ENCODE results near the gene RNF130.
"Not testable (repeated sequence)": the region's sequence is repeated elsewhere in the genome, so short reads cannot be mapped to it uniquely, and the experiment has no call there.

Gene RNF130

DNA sequence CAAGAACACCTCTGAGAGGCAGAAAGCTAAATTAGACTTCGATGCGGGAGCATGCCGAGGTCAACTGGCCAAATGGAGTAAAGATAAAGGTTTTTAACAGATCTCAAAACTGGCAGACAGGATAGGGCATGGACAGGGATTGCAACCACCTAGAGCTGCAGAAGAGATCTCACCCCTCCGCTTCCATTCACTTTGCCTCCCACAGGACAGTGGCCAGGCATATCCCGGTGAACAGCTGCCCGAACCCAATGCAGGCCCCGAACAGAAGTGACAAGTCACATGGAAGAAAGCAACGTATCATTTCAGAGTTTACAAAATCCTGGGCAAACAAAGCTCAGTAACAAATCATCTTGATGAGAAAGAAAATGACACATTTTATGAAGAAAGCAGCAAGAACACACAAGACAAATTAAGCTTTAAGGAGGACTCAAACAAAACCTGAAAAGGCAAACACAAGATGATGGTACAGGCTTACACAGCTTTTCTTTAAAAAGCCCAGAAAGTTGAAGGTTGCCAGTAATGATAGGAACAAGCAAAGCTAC, 18.4 kb downstream of the RNF130 start:
- DNase-seq: no peak

DNA sequence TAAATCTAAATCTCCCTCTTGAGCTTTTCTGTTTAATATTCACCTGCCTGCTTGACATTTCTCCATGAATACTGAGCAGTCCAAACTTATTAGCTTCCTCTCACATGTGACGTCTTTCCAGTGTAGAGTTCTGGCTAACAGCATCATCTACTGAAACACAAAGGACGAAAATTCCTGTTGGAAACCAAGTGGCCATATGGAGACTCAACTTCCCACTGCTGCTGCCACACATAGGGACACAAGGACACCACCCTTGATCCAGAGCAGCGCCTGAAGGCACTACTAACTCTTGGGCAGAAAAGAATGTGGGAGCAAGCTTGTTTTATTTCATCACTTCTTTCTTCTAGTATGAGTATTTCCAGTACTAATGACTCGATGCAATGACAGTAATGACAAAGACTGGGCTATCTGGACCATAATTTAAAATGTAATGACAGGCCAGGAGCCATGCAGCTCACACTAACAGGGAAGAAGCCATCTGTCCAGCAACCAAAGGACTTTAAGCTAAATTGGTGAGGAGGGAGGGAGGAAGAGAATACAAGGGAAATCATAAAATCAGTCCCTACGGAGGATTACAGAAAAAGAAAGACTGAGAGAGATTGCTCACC, 19.2 kb downstream of the RNF130 start:
- DNase-seq: no peak

DNA sequence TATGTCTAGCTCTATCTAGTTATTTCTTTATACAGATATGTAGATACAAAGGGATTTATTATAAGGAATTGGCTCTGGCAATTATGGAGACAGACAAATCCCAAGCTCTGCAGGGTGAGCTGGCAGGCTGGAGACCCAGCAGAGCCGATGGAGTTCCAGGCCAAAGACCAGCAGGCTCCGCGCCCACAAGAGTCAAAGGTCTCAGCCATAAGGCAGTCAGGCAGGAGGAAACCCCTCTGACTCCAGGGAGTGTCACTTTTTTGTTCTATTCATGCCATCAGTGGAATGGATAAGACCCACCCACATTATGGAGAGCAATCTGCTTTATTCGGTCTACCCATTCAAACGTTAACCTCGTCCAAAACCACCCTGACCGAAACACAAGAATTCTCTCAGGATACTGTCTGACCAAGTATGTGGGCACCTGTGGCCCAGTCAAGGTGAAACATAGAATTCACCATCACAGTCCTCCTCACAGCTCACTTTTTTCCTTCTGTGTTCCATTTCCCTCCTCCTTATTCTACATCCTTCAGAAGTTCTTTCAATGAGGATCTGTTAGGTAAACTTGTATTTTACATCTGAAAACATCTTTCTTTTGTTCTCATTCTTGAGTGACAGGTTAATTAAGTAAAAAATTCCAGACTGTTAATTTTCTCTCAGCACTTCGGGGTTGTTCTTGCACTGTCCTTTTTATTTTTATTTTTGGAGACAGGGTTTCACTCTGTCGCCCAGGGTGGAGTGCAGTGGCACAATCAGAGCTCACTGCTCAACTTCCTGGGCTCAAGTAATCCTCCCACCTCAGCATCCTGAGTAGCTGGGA, 21.2 kb downstream of the RNF130 start:
- DNase-seq: no peak

DNA sequence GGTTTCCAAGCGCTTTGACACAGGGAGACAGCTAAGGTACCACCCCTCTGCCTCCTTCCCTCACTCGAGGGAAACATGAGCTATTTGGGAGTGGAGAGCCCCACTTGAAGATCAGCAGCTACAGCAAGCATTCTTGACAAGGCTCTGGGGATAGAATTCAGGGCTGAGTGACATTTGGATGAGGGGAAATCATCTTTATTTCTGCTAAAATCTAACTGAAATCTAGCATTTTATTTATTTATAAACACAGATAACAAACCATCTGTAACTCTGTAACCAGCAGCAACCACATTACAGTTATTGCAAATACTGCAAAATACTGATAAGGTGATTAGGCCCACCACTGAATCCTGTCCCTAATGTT, 22.4 kb downstream of the RNF130 start:
- no peak for DNase-seq

DNA sequence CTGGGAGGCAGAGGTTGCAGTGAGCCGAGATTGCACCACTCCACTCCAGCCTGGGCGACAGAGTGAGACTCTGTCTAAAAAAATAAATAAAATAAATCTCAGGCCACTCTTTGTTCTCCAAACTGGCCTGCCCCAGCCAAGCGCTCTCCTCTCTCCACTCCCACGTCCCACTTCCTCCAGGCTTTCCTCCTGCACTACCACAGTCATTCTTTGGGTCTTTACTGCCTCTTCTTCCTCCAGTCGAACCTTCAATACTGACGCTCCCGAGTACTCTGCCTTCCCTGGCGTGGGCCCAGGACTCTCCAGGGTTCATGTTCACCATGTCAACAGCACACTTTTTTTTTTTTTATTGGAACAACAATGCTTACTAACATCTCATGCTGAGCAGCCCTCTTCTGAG, 23.9 kb downstream of the RNF130 start:
- no peak for DNase-seq

DNA sequence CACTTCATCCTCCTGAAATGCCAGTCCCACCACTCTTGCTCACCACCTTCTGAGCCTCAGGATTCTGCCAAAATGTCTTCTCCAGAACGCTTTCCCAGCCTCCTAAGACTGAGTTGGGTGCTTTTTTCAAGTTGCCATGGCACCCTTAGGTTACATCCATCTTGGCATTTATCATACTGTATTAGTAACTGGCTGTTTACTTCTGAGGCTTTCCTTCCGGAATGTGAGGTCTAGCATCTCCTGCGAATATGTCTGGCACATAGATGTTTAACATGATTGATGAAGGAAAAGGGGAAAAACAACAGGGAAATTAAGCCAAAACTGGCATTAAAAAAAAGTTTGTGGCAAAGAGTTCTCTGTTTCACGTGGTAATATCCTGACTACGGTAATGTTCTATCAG, 24.9 kb downstream of the RNF130 start:
- DNase-seq: no peak

DNA sequence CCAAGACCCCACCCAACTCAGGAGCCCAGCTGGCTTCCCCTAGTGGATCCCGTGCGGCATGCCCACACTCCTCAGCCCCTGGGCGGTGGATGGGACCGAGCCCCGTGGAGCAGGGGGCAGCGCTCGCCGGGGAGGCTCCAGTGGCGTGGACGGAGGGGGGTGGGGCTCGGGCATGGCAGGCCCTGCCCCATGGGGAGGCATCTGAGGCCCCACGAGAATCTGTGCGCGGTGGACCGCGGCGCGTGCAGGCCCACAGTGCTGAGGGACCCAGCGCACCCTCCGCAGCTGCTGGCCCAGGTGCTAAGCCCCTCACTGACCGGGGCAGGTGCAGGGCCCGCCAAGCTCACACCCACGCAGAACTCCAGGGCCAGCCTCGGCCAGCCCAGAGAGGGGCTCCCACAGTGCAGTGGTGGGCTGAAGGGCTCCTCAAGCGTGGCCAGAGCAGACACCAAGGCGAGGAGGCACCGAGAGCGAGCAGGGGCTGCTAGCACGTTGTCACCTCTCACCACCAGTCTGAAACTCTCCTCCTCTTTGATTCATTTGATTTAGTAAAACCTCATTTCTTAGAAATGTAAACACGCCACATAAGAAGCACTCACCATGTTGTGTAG, 25.6 kb downstream of the RNF130 start:
- no peak for DNase-seq

DNA sequence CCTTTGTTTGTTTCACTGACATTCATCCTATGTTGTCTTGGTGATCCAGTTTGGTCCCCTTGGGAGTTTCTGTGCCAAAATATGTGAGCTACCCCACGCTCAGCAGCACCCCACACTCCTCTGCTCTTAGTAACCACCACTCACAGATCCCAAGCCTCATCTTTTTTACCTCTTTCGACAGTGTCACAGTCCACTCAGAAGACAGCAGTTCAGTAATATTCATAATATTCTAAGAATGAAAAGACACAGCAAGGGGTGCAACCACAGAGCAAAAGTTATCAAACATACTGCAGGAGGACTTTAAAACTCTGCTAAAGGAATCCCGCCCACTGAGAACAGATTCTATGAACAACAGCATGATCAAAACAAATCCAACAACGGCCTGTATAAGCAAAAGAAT, 28.2 kb downstream of the RNF130 start:
- no peak for DNase-seq

DNA sequence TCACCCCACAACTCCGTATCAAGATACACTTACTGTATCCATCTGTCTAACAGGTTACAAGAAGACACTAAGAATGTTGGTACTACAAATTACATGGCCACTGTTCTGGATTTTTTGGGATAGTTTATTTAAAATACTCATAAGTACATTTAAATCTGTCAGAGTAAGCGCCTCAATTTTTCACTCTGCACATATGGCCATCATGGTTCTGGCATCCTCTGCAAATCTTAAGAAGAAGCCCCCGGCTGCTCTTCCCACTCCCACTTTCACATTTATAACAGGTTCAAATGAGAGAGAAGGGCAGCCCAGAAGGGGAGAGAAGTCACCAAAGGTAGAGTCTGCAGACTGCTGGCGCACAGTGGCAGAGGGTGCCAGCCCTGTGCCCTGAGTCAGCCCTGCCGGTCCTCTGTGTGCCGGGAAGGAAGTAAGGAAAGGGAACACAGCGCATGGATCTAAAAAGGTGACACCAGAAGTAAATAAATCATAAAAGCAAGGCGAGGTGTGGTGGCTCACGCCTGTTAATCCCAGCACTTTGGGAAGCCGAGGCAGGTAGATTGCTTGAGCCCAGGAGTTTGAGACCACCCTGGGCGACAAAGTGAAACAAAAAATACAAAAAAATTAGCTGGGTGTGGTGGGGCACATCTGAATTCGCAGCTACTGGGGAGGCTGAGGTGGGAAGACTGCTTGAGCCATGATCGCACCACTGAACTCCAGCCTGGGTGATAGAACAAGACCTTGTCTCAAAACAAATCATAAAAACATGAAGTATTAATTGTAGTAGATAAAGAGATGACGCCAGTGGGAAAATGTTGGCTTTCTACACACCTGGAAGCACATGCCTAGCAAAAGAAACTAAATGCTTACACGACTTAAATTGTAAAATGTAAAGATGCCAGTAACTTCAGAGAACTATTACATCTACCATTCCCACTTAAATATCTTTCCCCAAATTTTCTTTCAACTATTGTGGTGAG, 30.0 kb downstream of the RNF130 start:
- DNase-seq: no peak

DNA sequence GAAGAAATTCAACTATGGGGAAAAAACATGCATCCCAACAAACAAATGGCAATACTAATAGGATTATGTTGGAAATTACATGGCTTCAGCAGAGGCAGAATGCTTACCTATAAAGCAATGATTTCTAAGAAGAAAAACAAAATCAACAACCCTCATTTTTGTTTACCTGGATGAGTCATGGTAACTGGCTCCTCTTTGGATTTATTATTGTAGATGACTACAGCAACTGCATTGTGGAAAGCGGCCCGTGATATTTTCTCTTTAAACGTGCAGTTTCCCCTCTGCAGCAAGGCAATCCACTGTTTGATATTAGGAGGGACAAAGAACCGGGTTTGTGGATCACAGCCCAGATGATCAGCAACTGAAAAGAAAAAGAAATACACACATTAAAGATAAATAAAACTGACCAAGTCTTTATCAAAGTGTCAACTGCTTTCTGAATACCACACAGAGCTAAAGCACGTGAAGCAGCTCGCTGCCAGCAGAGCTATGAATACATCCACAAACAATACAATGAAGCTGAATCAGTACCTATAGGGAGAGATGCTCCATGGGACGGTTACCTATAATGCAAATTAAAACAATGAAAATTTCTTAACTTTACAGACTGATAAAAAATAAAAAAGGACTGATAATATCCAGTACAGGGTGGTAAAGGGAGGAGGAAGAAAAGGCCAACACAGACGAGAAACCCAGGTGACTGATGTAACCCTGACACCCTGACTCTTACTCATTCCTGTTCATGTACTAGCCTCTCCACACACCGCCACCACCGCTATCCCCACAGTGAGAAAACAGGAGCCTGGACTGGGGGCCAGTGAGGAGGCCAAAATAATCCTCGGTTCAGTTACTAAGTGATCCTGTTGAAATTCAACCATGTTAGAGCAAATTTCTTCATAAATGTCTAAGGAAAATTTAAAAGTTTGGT, 31.0 kb downstream of the RNF130 start:
- DNase-seq: no peak

DNA sequence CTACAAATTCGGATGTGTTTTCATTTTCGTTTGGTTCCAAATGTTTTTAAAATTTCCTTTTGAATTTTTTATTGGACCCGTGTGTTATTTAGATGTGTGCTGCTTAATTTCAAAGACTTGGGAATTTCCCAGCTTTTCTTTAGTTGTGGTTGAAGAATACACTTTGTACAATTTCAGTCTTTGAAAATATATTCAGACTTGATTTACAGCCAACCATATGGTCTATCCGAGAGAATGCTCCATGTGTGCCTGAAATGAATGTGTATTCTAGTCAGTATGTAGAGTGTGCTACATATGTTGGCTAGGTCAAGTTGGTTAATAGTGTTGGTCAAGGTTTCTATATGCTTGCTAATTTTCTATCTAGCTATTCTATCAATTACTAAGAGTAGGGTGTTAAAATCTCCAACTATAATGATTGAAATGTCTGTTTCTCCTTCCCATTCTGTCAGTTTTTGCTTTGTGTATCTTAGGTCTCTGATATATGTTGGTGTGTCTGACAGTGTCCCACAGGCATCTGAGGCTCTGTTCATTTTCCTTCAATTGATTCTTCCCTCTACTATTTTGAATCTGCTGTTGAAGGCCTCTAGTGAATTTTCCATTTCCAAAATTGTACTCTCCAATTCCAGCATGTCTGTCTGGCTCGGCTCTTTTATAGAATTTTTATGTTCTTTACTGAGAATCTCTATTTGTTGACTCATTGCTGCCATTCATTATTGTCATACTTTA, 36.2 kb downstream of the RNF130 start:
- no peak for DNase-seq

DNA sequence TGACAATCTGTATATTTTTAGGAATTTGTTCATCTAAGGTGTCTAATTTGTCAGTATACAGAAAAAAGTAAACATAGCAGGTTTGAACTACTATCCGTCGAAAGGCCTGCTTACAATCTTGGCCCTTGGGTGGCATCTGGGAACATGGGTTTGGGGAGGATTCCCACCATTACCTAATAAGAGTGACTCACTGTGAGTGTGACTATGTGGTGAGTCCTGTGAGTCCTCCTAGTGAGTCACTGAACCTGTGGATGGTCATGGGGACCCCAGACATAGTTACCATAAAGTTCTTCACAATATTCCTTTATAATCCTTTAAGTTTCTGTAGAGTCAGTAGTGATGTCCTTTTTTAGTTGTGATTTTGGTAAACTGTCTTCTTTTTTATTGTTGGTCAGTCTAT, 37.0 kb downstream of the RNF130 start:
- DNase-seq: no peak

DNA sequence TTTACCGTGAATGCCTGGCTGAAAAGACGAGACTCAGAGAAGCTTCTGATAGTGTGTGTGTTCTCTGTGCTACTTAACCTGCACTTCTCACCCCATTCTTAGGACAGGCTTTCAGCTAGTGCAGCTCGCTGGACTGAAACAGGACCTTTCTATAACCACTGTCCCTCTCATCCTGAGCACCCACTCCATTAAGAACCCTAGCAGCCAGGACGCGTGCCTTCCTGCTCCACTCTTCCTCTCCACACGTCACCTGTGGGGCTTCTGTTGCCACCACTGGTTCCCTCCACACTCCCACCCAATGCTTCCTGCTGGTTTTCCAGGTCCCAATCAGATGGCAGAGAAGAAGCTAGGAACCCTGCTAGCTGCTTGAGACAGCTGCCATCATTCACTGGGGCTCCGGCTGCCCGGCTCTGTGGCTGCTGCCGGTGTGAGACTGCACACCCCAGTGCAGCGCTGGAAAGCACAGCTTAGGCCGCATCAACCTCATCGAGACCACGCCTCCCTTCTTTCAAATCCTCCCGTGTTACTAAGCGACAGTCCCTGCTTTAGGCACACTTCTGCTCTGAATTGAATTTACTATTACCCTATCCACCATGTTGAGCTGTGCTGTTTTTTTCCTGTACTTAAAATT, 44.0 kb downstream of the RNF130 start:
- DNase-seq: no peak

DNA sequence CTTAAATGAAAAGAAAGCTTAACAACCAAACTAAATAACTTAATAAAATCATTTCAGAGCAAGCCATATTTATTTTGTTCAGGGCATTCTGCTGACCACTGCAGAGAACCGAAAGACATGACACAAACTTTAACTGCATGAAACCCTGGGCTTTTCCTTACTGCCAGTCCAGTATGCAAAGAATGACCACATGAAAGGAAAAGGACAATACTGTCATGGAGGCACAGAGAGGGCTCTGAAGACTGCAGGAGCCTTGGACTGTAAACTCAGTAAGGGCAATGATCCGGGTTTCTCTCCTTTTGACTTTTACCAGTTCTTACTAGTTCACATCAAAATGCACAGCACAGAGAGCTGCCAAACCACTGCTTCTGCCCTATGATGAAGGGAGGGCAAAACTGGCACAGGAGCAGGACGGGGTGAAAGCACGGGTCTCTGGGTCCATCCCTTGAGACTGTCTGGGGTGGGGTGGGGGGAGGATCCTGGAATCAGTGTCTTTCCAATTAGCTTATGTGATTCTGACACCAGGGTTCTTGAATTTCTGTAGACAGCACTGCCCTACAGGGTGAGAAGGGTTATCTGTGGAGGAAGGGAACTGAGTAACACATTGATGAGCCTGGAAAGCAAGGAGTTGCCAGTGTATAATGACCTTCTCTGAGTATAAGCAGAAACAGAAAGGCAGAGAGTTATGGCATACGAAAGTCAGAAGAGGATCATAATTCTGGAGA, 44.7 kb downstream of the RNF130 start:
- no peak for DNase-seq

DNA sequence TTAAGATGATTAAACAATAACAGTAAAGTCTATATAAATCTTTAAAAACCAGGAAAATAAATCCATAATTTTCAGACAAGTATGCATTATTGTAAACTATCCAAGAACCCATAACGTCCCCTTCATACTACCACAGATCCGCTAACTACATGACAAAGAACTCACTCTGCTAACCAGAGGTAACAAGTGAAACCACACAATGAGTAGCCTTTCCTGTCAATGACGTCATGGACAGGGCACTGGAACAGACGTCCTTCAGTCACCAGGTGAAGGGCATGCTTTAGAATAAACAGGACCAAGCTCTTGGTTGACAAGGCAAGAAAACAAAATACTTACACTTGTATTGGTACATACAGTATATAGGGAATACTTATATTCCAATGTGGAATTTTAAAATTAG, 45.2 kb downstream of the RNF130 start:
- peak; percentile 27 for DNase-seq

DNA sequence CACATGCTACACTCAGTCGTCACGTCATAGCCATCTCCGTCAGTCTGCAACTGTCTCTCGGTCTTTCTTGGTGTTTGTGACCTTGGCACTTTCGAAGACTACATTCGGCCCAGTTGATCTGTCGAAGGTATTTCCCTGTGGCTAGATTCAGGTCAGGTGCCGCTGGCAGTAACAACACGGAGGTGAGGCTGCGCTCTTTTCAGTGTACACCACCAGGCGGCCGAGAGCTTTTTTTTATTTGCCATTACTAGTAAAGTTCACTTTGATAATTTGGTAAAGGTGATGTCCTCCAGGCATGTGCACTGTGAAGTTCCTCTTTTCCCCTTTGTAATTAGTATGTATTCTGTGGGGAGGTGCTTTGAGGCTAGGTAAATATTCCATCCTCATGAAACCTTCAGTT, 49.7 kb downstream of the RNF130 start:
- no peak for DNase-seq

DNA sequence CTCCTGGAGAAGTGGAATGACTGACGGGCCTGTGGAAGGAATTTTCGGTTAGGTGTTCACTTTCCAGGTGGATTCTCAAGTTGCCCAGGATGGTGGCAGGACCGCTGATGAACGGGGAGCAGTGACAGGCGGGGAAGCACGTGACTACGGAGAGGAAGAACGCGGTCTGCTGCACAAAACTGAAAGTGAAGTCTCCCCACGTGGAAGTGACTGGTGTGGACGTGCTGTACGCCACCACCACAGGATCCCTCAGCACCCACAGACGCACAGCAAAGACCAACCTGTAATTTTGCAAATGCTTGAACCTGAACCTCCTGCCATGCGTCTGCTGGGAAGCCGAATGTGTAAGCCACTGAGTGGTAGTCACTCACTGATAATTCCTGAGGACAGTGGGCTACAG, 51.4 kb downstream of the RNF130 start:
- DNase-seq: no peak

DNA sequence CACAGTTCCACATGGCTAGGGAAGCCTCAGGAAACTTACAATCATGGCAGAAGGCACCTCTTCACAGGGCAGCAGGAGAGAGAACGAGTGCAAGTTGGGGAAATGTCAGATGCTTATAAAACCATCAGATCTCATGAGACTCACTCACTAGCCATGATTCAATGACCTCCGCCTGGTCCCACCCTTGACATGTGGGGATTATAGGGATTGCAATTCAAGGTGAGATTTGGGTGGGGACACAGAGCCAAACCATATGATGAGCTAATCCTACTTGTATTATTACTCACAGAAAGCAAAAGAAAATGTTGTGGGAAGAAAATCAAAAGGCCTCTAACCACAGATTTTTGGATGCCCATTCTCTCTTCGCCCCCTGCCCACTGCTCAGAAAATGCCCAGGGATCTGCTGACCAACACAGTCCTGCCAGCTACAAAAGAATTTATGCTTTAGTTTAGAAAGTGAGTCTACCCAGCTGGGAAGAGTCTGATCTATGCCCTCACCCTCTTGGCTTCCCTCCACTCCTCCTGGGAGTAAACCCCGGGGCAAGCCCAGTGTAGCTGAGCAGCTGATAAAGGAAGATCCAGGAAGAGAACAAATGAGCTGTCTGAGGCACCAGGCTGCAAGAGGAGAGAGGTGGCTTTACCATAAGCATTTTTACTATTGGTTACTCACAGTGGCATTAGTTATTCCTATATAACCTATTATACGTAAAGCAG, 53.1 kb downstream of the RNF130 start:
- DNase-seq: no peak

DNA sequence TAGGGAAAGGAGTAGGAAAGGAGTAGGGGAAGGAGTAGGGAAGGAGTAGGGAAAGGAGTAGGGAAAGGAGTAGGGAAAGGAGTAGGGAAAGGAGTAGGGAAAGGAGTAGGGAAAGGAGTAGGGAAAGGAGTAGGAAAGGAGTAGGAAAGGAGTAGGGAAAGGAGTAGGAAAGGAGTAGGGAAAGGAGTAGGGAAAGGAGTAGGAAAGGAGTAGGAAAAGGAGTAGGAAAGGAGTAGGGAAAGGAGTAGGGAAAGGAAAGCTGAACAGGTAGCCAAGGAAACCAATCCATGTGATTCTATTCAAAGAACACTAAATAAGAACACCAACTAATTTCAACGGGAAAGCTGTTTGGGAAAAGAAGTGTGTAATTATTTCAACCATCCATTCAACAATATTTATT, 56.0 kb downstream of the RNF130 start:
- DNase-seq: not testable (repeated sequence)

All from activated CD4-positive, alpha-beta T cell treated with anti-CD3 and anti-CD28 coated beads, Interleukin-2, amount 50 U/mL, for 16 hours (primary cell).